Stimulated activated CD8-positive, alpha-beta memory T cell treated with anti-CD3 and anti-CD28 coated beads, Interleukin-15, amount 100 ng/mL, for 4 hours (primary cell): Measurements from ENCODE around the gene DACH1.

Source experiments
- DNase-seq, 2 donors: peaks; one replicate each; pipeline ENCODE4 v3.0.0-alpha.2; 2020; ENCODE audit warnings: low read depth in 2 of 2

Gene DACH1

GRCh38 chr13:71774863-71775262, 92.1 kb downstream of the DACH1 start:
- no peak for DNase-seq

GRCh38 chr13:71773531-71773930, 93.5 kb downstream of the DACH1 start:
- no peak for DNase-seq

DNA sequence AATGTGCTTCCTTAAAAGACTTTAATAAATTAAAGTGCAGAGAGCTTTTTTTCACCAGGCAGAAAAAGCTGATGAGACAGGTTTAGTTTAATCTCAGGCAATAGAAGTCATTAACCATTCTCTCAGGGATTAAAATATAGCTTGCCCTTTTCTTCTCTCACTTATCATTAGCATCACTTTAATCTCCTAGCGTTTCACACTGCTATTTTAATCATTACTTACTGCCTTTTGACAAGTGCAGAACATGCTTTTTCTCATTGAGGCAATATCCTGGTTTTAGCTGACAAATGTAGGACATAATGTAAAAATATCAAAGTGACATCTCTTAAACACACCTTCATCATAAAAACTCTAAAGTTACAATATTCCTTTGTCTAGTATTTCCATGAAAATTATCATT, 94.6 kb downstream of the DACH1 start:
- DNase-seq: no peak

DNA sequence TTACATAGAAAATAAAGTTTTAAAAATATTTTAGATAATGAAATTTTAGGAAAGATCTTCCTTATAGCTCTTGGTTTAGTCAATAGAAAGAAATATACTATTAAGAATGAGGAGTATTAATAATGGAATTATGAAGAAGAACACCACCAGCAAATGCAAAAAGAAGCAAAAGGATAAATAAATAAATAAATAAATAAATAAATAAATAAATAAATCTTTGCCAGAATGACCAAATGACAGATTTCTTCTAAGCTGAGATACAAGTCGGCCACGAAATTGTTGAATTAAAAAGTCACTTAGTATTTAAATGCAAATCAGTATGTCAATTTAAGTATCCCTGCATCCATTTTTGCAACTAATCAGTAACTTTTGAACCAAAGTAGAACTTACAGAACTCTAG, 95.9 kb downstream of the DACH1 start:
- no peak for DNase-seq

DNA sequence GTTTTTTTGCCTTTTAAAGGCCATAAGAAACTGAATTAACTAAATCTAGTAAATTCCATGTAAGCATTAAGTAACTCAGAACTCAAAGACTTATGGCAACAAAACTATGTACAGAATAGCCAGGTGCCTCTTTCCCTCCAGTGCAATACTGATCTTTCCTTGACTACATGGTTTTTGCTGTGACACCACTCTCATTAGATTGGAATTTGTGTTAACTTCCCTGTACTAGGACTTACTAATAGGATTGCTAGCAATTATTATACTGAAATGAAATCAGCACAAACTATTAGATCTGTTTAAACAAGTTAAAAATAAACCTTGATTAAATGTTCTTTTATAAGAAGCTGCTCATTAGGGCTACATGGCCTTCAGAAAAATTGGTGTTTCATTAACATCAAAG, 96.3 kb downstream of the DACH1 start:
- DNase-seq: no peak

DNA sequence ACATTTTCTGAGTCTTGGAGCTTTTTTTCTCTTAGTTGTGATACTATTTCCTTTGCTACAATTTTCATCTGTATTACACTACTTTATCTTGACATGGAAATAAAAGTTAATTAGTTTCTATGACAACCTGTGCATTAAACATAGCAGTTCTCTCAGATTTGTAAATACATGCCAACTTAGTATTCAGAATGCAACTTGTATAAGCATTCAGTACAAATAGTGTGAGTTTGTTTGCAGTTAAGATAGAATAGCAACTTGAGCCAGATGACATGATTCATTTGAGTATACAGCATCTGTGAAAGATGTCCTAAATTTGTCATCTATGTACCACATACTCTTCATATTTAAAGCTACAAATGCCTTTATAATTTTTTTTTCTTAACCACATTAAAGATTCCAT, 98.1 kb downstream of the DACH1 start:
- DNase-seq: no peak

GRCh38 chr13:71759651-71760511, 107.1 kb downstream of the DACH1 start:
- DNase-seq: no peak

- no peak for DNase-seq
These were observed 108.2 kb downstream of the DACH1 start for GRCh38 chr13:71758828-71759227.

- no peak for DNase-seq
These were observed 112.5 kb downstream of the DACH1 start for GRCh38 chr13:71754407-71754974.

GRCh38 chr13:71752775-71753513, 114.1 kb downstream of the DACH1 start:
- DNase-seq: no peak

GRCh38 chr13:71751073-71751472, 115.9 kb downstream of the DACH1 start:
- no peak for DNase-seq

DNA sequence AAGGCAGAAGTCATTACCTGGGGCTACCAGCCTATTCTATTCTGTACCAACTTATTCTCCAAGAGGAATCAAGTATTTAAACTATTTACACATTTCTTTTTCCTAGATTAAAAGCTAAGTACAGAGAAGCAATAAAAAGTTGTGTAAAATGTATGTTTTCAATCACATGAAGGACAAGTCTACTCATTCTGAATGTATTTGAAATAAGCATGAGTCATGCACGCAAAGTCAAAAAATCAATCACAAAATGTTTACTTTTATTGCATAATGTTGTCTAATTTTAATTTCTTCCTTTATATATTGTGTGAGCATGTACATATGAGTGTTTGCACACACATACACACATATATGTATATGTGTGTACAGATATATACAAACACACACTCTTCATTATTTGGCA, 136.7 kb downstream of the DACH1 start:
- no peak for DNase-seq

- DNase-seq: no peak
These were observed 137.6 kb downstream of the DACH1 start for GRCh38 chr13:71729441-71729840.

DNA sequence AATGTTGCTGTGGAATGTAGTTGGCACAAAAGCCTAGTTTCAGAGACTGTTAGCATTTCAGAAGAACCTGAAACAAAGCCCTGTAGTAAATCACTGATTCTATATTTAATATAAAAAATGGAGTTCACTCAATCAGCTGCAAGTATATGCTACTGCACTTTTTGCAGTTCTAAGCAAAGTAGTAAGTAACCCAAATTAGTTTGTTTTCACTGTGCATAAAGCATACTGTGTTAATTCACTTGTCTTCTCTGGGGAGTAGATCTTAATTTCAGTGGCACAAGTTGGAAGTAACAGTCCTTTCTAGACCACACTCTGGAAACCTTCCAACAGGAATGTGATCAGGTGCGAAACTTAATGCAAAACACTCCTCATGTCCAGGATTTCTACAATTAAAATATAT, 139.3 kb downstream of the DACH1 start:
- DNase-seq: no peak

DNA sequence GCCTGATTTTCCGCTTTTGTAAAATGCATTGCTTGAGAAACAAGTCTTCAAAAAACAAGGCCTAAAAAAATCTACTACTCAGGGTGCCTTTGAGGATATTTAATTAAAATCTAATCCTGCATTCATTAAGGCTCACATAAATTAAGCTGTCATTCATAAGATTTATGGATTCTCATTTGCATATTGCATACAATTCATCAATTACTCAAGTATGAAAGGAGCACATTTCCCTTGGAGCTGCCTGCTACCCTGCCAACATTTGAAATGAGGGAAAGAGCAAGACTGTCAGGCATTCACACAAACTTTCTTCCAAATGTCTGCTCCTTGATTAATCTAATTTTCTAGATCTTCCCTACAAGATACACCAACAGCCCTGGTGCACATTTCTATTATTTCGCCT, 140.0 kb downstream of the DACH1 start:
- no peak for DNase-seq

DNA sequence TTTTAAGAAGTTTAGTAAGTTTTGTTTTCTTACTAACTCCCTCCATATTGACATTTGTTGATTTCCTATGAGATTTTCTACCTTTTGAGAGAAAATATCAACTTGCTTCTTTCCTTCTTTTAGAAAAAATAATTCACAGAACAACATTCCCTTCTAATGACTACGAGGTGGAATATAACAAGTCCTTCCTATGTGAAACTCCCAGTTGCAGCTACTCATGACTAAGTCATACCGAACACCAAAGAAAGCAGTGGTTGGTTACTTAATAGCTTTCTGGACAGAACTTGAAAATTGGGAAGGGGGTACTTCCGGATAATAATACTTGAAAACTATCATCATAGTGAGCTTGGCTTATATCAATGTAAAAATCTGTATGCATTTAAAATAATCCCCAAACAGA, 144.8 kb downstream of the DACH1 start:
- no peak for DNase-seq

DNA sequence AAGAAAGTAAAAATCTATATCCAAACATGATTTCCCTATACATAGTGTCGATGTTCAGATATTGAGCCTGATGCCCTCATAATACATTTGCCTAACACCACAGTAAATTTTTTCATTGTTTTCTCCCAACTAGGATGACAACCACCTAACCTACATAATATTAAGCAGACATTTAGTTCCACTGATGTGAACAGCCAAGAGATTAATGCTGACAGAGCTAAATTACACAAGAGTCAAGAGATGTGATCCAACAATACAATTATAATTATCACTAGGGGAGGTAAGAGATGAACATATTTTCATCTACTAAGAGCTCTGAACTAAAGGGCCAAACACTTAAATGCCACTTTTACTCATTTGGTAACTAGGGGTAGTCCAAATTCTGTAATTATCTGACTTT, 145.9 kb downstream of the DACH1 start:
- DNase-seq: no peak

DNA sequence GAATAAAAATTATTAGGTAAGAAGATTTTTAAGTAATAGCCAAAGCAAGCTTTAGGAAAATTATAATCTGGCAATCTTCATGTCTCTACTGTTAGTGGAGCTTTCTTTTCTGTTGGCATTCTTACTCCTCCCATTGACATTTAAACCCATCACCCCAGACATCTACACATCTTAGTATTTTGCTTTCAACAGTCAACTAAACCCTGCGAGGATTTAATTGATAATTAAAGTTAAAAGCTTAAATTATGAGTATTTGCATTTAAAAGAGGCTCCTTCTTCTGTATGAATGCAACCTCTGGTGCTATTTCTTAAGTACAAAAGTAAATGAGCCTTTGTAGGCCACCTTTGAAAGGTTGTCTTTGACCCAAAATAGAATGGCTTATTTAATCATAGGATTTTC, 148.1 kb downstream of the DACH1 start:
- no peak for DNase-seq

DNA sequence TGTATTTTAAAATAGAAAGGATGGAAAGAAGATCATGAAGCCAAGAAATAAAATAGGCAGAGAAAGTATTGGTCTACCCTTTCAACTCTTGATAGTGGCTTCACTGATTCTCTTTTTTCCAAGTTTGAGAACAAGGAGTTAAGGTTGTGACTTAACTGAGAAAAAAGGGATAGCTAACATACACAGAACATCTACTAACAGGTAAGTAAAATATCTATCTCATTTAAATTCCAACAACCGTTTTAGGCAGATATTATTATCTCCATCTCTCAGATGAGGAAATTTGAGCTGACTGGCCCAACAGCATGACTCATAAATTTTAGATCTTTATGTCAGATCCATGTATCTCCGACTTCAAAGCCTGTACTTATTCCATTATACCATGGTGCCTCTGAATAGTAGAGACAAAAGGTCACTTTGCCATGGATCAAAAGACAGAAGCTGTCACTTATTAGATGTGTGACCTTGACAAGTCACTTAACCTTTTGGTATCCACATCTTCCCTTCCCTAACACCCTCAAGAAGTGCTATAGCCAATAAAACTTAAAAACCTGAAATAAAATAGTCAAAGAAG, 152.1 kb downstream of the DACH1 start:
- DNase-seq: no peak

GRCh38 chr13:71712988-71713653, 153.9 kb downstream of the DACH1 start:
- no peak for DNase-seq

GRCh38 chr13:71704656-71705055, 162.3 kb downstream of the DACH1 start:
- DNase-seq: no peak

- no peak for DNase-seq
These were observed 163.9 kb downstream of the DACH1 start for GRCh38 chr13:71703138-71703537.
